KG1 (cell line): ENCODE measurements around the gene CEPT1.

Experiments used
- DNase-seq: peaks from one replicate; lab custom pipeline; 2025; lab: John Stamatoyannopoulos, UW

CEPT1 gene

GRCh38 chr1:111145963-111146768 is 6.1 kb downstream of the CEPT1 start:
- DNase-seq: no peak

DNA sequence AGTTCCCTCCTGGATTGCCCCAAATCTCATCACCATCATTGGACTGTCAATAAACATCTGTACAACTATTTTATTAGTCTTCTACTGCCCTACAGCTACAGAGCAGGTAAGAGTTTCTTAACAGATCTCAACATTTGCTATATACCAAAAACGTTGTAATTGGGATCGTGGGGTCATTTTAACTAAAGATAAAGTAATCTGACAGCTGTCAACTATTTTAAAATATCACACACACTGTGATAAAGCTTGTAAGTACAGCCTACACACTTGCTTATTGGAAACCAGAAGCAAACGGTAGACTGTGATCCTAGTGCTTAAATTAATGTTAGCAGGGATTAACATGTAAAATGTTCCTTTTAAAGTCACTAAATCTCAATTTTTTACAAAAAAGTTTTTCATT is 7.9 kb downstream of the CEPT1 start:
- DNase-seq: no peak

DNA sequence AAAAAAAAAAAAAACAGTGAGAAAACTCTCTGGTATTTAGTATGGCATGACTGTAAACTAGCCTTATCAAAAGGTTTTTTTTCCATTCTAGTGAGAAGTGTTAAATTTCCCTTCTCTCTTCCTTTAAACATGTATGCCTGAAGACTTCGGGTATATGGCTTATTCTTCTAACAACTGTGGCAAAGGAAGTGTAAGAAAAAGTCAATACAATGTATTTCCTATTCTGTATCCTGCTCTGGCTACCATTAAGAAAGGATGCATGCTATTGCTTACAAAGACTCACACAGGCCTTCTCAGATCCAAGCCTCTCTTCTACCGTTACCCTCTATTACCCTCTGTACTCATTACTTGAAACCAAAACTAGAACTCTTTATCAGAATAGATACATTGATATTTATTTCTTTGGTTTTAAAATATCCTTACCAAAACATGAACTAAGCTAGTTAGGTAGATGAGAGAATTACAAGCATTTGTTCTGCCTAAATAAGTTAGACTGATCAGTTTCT is 8.4 kb downstream of the CEPT1 start:
- DNase-seq: no peak

GRCh38 chr1:111151838-111152237 is 11.8 kb downstream of the CEPT1 start:
- DNase-seq: no peak

DNA sequence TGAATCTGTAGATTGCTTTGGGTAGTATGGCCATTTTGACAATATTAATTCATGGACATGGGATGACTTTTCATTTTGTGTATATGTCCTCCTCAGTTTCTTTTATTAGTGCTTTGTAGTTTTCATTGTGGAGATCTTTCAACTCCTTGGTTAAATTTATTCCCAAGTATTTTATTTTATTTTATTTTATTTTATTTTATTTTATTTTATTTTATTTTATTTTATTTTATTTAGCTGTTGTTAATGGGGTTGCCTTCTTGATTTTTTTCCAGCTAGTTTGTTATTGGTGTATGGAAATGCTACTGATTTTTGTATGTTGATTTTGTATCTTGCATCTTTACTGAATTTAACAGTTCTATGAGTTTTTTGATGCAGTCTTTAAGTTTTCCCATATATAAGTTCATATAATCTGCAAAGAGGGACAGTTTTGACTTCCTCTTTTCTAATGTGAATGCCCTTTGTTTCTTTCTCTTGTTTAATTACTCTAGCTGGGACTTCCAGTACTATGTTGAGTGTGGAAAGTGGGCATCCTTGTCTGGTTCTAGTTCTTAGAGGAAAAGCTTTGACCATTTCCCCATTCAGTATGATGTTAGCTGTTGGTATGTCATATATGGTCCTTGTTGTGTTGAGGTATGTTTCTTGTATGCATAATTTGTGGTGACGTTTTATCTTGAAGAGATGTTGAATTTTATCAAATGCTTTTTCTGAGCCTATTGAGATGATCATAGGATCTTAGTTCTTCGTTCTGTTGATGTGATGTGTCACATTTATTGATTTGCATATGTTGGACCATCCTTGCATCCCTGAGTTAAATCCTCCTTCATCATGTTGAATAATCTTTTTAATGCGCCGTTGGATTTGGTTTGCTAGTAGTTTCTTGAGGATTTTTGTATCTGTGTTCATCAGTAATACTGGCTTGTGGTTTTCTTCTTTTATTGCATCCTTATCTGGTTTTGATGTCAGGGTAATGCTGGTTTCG is 14.3 kb downstream of the CEPT1 start:
- DNase-seq: no peak

DNA sequence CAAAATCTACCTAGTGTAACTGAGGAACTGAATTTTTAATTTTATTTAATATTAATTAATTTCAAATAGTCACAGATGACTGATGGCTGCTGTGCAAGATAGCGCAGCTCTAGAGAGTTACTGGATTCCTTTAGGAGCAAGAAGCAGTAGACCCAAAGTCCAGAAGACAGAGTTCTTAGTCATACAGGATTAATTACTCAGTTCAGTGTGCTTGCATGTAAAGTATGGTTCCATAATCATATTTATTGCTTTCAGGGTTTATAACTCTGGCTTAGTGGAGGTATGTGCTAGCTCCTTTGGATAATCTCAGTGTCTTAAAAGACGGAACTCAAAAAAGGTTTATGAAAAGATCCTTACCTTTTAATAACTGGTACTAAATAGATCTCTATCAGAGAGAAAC is 17.4 kb downstream of the CEPT1 start:
- DNase-seq: no peak

DNA sequence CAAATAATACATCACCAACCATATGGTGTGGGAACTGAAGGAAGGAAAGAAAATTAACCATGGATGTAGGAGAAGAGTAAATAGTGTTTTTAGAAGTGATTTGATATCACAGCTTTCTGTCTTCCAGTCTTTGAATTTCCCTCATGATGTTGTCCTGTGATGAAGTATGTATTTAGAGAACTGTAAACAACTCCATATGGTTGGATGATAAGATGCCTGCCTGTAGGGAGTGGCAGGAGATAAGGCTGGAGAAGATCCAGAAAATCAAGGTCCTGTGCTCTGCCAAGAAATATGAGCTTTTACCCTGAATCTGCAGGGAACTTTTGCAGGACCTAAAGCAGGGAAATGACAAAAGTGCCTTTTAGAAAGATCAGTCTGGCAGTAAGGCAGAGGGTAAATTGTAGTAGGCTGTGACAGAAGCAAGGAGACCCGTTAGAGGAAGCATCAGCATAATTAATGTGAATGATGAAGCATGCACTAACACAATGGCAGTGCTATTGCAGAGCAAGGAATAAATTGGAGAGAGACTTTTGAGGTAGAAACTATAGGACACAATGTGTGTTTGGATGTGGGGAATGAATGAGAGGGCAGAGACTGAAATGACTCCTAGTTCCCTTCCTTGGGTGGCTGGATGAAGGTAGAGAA is 21.9 kb downstream of the CEPT1 start:
- no peak for DNase-seq

- no peak for DNase-seq
These were observed 22.5 kb downstream of the CEPT1 start for GRCh38 chr1:111162488-111162880.

DNA sequence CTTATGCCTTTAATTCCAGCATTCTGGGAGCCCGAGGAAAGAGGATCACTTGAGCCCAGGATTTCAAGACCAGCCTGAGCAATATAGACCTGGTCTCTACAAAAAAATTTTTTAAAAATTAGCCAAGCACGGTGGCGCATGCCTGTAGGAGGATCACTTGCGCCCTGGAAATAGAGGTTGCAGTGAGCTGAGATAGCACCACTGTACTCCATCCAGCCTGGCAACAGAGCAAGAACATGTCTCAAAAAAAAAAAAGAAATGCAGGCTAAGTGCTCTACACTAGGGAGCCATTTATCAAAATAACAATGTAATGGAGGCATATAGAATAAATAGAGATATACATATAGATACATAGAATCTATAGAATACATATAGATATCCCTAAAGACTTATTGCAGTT is 23.3 kb downstream of the CEPT1 start:
- DNase-seq: no peak

- no peak for DNase-seq
These were observed 24.1 kb downstream of the CEPT1 start for GRCh38 chr1:111164151-111164550.

DNA sequence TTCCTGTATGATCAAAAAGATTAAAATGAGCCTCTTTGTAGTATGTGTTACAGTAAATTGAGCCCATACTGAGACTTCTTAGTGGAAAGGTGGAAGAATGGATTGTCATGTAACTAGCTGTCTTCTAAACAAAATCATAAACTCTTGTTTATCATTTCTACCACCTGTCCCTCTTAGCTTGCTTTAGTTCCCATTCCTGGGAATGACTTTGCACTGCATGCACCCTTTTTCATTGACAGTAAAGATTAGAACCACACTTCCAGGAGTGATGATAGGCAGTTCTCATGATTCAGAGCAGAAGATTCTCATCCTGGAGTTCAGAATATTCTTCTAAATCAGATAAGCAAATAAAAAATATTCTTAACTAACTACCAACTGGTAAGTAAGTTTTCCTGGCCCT is 32.4 kb downstream of the CEPT1 start:
- no peak for DNase-seq

DNA sequence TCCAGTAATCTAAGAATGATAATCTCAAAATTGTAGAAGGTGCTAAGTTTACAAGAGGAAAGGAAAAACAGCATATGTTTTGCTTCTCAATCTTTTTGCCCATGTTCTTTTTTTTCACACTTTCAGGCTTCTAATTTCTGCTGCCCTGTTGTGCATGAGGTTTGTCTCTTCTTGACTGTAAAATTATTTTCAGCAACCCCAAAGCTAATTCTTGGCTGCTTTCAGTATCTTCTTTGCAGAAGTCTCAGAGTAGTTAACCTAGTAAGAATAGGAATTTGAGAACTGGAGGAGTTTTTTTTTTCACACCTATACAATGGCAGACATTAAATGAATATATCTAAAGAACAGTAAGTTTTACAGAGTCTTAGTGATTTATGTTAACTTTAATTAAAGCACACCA is 34.0 kb downstream of the CEPT1 start:
- no peak for DNase-seq

GRCh38 chr1:111175349-111175748 is 35.3 kb downstream of the CEPT1 start:
- no peak for DNase-seq

- DNase-seq: no peak
These were observed 36.7 kb downstream of the CEPT1 start for GRCh38 chr1:111176678-111177077.

DNA sequence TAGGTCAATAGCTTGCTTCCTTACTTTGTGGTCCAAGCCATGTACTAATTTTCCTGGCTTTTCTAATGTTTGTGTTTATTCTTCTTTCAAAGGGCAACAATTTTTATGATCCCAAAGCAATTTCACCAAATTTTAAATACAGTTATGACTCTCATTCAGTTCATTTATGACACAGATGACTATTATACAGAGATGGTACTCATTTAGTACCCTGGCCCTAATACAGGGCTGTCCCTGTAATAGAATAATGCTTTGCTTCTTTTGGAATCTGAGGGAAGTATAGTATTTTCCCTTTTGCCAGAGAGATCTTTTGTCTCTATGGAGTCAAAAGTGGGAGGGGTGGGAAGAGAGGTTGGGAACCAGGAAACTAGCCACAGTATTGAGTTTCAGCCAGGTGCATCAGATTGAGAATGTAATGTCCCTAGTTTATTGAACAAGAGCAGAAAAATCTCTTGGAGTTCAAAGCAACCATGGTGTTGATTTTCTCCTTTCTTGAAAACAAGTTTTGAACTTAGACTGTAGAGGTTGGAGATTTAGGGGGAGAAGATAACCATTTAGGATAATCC is 40.0 kb downstream of the CEPT1 start:
- no peak for DNase-seq

DNA sequence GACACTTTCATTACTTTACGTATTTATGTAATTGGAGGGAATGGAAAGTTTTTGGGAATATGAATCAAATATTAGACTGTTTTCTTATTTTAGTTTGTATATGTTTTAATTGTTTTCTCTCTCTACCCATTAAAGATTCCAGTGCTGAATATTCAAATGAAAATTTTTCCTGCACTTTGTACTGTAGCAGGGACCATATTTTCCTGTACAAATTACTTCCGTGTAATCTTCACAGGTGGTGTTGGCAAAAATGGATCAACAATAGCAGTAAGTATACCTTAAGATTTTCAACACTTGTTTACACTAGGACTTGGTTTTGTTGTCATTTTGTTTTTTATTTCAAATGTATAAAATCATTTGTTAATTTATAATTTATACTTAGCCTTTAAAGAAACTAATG is 42.0 kb downstream of the CEPT1 start:
- no peak for DNase-seq

DNA sequence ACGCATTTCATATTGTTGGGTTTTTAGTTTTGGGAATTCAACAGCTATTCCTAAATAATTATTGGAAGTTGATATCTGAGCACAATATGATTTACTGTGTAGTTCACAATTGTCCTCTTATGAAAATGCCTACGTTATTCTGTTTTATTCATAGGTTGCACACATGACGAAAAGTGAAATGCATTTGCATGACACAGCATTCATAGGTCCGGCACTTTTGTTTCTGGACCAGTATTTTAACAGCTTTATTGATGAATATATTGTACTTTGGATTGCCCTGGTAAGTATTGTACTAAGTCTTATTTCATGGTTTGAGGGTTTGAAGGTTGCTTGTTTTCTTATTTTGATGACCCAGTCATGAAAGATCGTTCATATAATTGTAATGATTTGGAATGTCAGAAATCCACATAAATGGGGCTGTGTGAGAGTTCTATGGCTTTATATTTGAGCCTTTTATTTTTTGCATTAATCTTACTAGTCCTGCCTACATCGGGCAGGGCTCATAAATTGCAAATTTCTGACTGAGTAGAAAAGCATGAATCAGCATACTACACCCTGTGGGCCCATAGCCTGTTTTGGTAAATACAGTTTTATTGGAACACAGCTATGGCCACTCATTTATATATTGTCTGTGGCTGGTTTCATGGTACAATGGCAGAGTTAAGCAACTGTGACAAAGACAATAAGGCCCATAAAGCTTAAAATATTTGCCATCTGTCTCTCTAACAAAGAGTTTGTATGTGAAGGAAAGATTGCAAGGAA is 43.5 kb downstream of the CEPT1 start:
- DNase-seq: no peak

GRCh38 chr1:111184663-111185062 is 44.6 kb downstream of the CEPT1 start:
- DNase-seq: no peak

DNA sequence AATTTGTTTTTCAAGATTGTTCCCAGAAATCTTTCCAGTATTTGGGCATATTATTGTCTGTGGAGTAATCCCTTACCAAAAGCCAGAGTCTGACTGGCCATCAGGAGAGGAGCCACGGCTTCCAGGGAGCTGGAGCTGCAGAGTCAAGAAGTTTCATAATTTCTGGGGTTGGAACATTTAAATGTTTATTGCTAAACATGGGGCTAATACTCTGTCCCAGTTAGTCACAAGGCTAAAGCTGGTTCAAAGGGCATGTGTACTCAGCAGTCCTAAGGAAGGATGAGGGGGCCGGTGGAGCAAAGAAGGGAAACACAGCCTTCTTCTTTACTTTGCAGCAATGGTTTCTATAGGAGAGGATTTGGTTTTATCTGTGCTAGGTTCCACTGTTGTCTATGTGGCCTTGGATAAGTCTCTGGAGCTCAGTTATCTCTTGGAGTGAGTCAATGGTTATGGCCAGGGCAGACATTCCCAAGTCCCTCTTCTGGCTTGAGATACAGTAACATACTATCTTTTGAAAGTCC is 51.0 kb downstream of the CEPT1 start:
- DNase-seq: no peak

DNA sequence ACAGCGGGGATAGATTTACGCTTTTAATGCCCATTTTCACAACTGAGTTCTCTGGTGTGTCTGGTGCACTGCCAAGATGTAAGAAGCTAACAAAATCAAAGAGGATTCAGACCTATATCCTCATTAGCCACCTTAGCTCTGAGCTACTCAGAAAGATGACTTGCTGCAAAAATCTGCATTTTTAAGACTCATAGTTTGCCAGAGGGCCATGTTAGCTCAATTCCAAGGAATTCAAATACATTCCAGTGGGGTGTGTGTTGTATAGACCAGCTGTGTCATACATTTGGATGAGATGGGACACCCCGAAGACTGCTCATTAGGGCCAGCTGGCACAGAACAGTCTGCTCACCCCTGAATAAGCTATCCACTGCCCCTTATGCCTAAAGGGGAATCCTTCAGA is 51.5 kb downstream of the CEPT1 start:
- DNase-seq: no peak

GRCh38 chr1:111192074-111192473 is 52.1 kb downstream of the CEPT1 start:
- DNase-seq: no peak
